ENCODE data around the gene NR2C1. TPM values are rescaled to one million over a fixed set of nuclear protein-coding genes. Genes with fewer than 3 reads are reported as not detected.

Gene NR2C1
- total RNA-seq, 2 experiments from 2014 or later = 42.8 to 43.4 TPM

DNA sequence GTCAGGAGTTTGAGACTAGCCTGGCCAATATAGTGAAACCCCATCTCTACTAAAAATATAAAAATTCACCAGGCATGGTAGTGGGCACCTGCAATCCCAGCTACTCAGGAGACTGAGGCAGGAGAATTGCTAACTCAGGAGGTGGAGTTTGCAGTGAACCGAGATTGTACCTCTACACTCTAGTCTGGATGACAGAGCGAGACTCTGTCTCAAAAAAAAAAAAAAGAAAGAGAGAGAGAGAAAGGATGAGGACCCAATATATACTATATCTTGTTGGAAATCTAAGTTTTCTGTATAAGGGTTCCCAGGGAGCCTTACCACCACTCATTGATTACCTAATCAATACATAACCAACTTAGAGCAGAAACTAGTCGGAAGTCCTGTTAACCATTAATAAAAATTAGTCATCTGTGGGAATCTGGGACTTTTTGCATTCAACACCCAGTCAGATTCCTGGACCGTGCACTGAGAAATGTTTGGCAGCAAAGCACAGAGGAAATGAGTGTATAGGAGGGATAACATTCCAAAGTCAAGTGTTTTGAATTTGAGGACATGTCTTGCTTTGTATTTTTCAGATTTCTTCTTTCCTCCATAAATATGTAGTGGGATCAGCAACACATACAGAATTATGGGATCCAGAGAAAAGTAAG is 44.8 kb upstream of the NR2C1 start:
- POLR2A ChIA-PET = interaction anchor here (0.6 kb wide), 1 partner anchor 32 kb away, joined by 3 read pairs; no protein-coding TSS in a partner anchor
- CTCF ChIA-PET (ENCODE audit: unreplicated experiment) = no interaction called here
- no peak overlapping the region for H2AFZ ChIP-seq (ENCODE audit: low read length)
- H4K20me1 ChIP-seq (ENCODE audit: insufficient read depth, low read length) = no peaks in the 10 kb centered on the region
- no peak for TF ChIP-seq EZH2phosphoT487 (IDR thresholded peaks at IDR 0.05; ENCODE audit: borderline replicate concordance, low read depth, low read length)
- TF ChIP-seq, protein P1, sequence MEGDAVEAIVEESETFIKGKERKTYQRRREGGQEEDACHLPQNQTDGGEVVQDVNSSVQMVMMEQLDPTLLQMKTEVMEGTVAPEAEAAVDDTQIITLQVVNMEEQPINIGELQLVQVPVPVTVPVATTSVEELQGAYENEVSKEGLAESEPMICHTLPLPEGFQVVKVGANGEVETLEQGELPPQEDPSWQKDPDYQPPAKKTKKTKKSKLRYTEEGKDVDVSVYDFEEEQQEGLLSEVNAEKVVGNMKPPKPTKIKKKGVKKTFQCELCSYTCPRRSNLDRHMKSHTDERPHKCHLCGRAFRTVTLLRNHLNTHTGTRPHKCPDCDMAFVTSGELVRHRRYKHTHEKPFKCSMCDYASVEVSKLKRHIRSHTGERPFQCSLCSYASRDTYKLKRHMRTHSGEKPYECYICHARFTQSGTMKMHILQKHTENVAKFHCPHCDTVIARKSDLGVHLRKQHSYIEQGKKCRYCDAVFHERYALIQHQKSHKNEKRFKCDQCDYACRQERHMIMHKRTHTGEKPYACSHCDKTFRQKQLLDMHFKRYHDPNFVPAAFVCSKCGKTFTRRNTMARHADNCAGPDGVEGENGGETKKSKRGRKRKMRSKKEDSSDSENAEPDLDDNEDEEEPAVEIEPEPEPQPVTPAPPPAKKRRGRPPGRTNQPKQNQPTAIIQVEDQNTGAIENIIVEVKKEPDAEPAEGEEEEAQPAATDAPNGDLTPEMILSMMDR (conservative IDR thresholded peaks at IDR 0.05; ENCODE audit: low read length) = no peak
- H3K79me2 ChIP-seq (ENCODE audit: insufficient read depth, low read depth, low read length) = no peaks in the 10 kb centered on the region
- H3K4me3 ChIP-seq (ENCODE audit: low read depth, low read length, poor library complexity, severe bottlenecking) = no peak overlapping the region
- intact Hi-C loops (cut with micrococcal nuclease; ENCODE audit: unreplicated experiment) = loop anchor here (5.0 kb wide), 1 partner anchor 399 kb away; no protein-coding TSS in a partner anchor
- no peaks in the 10 kb centered on the region for H3K9me3 ChIP-seq (ENCODE audit: low read length)
- no peak overlapping the region for H3K27ac ChIP-seq (ENCODE audit: low read depth, low read length, poor library complexity, severe bottlenecking)
- DNase-seq (ENCODE audit: low spot score) = no peak
- no TSS peak for BruUV-seq (replicated peaks)
- no peaks in the 10 kb centered on the region for H3K9me2 ChIP-seq (ENCODE audit: insufficient read depth, low read length)
- no peaks in the 10 kb centered on the region for H3K36me3 ChIP-seq (ENCODE audit: insufficient read depth, low read length)
- no peak overlapping the region for H3K4me2 ChIP-seq (ENCODE audit: low read length)
- peaks cover 8% of the 10 kb centered on the region for H3K4me1 ChIP-seq (ENCODE audit: insufficient read depth, low read length, poor library complexity, severe bottlenecking)

DNA sequence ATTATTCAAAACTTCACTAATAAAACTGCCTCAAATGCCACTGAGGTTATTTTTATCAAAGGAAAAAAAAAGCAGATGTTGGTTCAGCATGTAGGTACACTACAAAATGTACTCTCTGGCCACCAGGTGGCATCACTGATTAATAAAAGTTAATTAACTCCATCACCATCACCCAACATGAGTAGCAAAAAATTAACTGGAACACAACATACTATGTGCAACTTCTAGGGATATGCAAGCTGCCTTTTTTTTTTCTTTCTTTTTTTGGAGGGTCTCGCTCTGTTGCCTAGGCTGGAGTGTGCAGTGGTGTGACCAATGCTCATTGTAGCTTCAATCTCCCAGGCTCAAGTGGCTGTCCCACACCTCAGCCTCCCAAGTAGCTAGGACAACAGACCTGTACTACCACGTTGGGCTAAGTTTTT is 43.8 kb upstream of the NR2C1 start:
- Histone ChIP-seq H3K27ac (ENCODE audit: low read depth, low read length, poor library complexity, severe bottlenecking) (no peak overlapping the region), H3K36me3 (ENCODE audit: insufficient read depth, low read length) (no peaks in the 10 kb centered on the region), H3K79me2 (ENCODE audit: insufficient read depth, low read depth, low read length) (no peaks in the 10 kb centered on the region), H3K9me3 (ENCODE audit: low read length) (no peaks in the 10 kb centered on the region), H3K9me2 (ENCODE audit: insufficient read depth, low read length) (no peaks in the 10 kb centered on the region), H3K4me3 (ENCODE audit: low read depth, low read length, poor library complexity, severe bottlenecking) (no peak overlapping the region), H2AFZ (ENCODE audit: low read length) (no peak overlapping the region), H3K4me1 (ENCODE audit: insufficient read depth, low read length, poor library complexity, severe bottlenecking) (peaks cover 8% of the 10 kb centered on the region), H3K4me2 (ENCODE audit: low read length) (peak overlapping the region; percentile 23; the same call in 1 of the 2 replicates), H4K20me1 (ENCODE audit: insufficient read depth, low read length) (no peaks in the 10 kb centered on the region)
- CTCF ChIA-PET (ENCODE audit: unreplicated experiment) = interaction anchor here (1.1 kb wide), 2 partner anchors 83 to 219 kb away, joined by 3 to 9 read pairs; no protein-coding TSS in a partner anchor
- no TSS peak for BruUV-seq (replicated peaks)
- intact Hi-C loops (cut with micrococcal nuclease; ENCODE audit: unreplicated experiment) = loop anchor here (1.0 to 5.0 kb wide), 4 partner anchors 100 to 417 kb away; partner anchors contain the start of genes FGD6 and VEZT
- POLR2A ChIA-PET = interaction anchor here (0.6 to 1.0 kb wide), 3 partner anchors 101 to 418 kb away, joined by 3 to 4 read pairs (median 3); partner anchors contain the start of gene VEZT
- DNase-seq (ENCODE audit: low spot score) = peak; percentile 89
- no peak for TF ChIP-seq EZH2phosphoT487 (IDR thresholded peaks at IDR 0.05; ENCODE audit: borderline replicate concordance, low read depth, low read length)
- TF ChIP-seq, protein P1 (conservative IDR thresholded peaks at IDR 0.05; ENCODE audit: low read length) = peak; percentile 93

DNA sequence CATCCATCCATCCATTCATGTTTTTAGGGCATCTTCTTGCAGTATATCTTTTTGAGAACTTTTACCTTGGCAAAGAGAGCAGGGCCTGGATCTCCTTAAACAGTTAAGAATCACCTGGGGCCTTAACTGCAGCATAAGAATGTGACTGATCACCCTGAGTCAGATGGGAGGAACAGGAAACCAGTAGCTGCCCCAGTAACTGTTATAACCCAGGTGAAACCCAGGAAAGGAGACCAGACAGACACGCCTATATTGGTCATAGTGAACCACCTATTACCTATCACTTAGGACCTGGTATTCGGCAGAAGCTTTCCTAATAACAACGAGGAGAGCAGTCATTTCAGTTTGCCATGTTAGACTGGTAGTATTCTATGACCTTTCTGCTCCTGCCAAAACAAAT is 43.4 kb upstream of the NR2C1 start:
- no peaks in the 10 kb centered on the region for H3K9me3 ChIP-seq (ENCODE audit: low read length)
- H3K27ac ChIP-seq (ENCODE audit: low read depth, low read length, poor library complexity, severe bottlenecking) = no peak overlapping the region
- ChIA-PET POLR2A (interaction anchor here (0.6 to 1.0 kb wide), 3 partner anchors 101 to 358 kb away, joined by 3 to 5 read pairs (median 4); partner anchors contain the start of gene VEZT), CTCF (ENCODE audit: unreplicated experiment) (interaction anchor here (1.1 kb wide), 2 partner anchors 83 to 220 kb away, joined by 3 to 9 read pairs; no protein-coding TSS in a partner anchor)
- TF ChIP-seq, protein P1 (conservative IDR thresholded peaks at IDR 0.05; ENCODE audit: low read length) = no peak
- no peak for TF ChIP-seq EZH2phosphoT487 (IDR thresholded peaks at IDR 0.05; ENCODE audit: borderline replicate concordance, low read depth, low read length)
- no peak overlapping the region for H2AFZ ChIP-seq (ENCODE audit: low read length)
- no peaks in the 10 kb centered on the region for H4K20me1 ChIP-seq (ENCODE audit: insufficient read depth, low read length)
- H3K9me2 ChIP-seq (ENCODE audit: insufficient read depth, low read length) = no peaks in the 10 kb centered on the region
- DNase-seq (ENCODE audit: low spot score) = no peak
- no peaks in the 10 kb centered on the region for H3K79me2 ChIP-seq (ENCODE audit: insufficient read depth, low read depth, low read length)
- peaks cover 8% of the 10 kb centered on the region for H3K4me1 ChIP-seq (ENCODE audit: insufficient read depth, low read length, poor library complexity, severe bottlenecking)
- intact Hi-C loops (cut with micrococcal nuclease; ENCODE audit: unreplicated experiment) = loop anchor here (1.0 to 5.0 kb wide), 4 partner anchors 101 to 418 kb away; partner anchors contain the start of genes FGD6 and VEZT
- no peaks in the 10 kb centered on the region for H3K36me3 ChIP-seq (ENCODE audit: insufficient read depth, low read length)
- no peak overlapping the region for H3K4me3 ChIP-seq (ENCODE audit: low read depth, low read length, poor library complexity, severe bottlenecking)
- BruUV-seq (replicated peaks) = no TSS peak
- H3K4me2 ChIP-seq (ENCODE audit: low read length) = peak overlapping the region; percentile 23; the same call in 1 of the 2 replicates
